Measurements from ENCODE around the gene ANKRD52. TPM values are rescaled to one million over a fixed set of nuclear protein-coding genes. Genes with fewer than 3 reads are reported as not detected.

ANKRD52 gene
- polyA plus RNA-seq, 2 of the 4 experiments (the other 2 are of a cell fraction), result 26.1 to 48.7 TPM

DNA sequence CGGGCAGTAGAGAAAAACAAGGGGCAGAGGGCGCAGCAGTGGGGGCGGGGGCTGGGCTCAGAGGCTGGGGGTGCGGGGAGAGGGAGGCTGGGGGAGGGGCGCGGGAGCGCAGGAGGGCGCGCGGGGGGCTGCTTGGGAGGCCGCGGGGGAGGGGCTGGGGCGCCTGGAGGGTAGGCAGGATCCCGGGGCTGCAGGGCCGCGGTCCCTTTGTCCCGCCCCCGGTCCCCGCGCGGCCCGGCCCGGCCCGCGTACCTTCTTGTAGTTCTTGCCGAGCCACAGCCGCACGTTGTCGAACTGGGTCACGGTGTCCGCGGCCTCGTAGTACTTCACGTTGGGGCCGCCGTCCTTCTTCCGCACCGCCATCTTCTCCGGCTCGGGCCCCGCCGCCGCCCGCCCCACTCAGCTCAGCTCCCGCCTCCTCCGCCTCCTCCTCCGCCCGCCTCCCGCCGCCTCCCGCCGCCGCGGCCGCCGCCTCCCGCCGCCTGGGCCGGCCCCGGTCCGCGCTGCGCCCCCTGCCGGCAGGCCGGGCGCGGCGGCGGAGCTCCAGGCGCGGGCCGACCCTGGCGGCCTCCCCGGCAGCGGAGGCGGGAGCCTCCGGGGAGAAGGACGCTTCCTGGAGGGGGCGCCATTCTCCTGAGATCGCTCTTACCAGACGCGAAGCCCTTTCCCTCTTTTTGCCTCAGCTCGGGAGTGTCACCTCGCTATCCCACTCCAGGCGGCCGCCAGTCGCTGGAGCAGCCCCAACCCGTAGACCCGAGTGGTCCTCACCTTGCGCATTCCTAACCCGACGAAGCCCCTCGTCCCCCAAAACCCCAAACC is 68.9 kb downstream of the ANKRD52 start, which contains the start of gene SMARCC2:
SMARCC2 (minus strand) TSS at position 385 of the 819 bp plus-strand sequence; CDS start at position 363, 22 bp downstream.
- Histone ChIP-seq H3K4me2 (peak within 1 kb of the TSS; percentile 99), H3K4me3 (peak within 1 kb of the TSS; percentile 81), H3K27ac (peak within 1 kb of the TSS; percentile 93 to 99), H3K4me1 (peaks cover 13% of the 10 kb centered on the region), H3K9me3 (no peaks in the 10 kb centered on the region)
- WGBS (ENCODE audit: missing lambda C conversion rate), result 2% methylated on average over 44 of the region's 93 CpGs
- TF ChIP-seq, protein P1, sequence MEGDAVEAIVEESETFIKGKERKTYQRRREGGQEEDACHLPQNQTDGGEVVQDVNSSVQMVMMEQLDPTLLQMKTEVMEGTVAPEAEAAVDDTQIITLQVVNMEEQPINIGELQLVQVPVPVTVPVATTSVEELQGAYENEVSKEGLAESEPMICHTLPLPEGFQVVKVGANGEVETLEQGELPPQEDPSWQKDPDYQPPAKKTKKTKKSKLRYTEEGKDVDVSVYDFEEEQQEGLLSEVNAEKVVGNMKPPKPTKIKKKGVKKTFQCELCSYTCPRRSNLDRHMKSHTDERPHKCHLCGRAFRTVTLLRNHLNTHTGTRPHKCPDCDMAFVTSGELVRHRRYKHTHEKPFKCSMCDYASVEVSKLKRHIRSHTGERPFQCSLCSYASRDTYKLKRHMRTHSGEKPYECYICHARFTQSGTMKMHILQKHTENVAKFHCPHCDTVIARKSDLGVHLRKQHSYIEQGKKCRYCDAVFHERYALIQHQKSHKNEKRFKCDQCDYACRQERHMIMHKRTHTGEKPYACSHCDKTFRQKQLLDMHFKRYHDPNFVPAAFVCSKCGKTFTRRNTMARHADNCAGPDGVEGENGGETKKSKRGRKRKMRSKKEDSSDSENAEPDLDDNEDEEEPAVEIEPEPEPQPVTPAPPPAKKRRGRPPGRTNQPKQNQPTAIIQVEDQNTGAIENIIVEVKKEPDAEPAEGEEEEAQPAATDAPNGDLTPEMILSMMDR (IDR thresholded peaks at IDR 0.05), result peak; percentile 99
- TF ChIP-seq, protein P2, sequence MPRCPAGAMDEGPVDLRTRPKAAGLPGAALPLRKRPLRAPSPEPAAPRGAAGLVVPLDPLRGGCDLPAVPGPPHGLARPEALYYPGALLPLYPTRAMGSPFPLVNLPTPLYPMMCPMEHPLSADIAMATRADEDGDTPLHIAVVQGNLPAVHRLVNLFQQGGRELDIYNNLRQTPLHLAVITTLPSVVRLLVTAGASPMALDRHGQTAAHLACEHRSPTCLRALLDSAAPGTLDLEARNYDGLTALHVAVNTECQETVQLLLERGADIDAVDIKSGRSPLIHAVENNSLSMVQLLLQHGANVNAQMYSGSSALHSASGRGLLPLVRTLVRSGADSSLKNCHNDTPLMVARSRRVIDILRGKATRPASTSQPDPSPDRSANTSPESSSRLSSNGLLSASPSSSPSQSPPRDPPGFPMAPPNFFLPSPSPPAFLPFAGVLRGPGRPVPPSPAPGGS (IDR thresholded peaks at IDR 0.05), result no peak
- TF ChIP-seq JUN (IDR thresholded peaks at IDR 0.05), result peak; percentile 35 to 72; a peak in 4 of 5 replicates
- TF ChIP-seq POLR2A (IDR thresholded peaks at IDR 0.05; ENCODE audit: low read length), result peak; percentile 63
- peak; percentile 73 for TF ChIP-seq SMC3 (IDR thresholded peaks at IDR 0.05)
- peak; percentile 64; the same call in 1 of the 2 replicates for TF ChIP-seq MYC (IDR thresholded peaks at IDR 0.05; ENCODE audit: borderline replicate concordance, low read length)
- no peak for TF ChIP-seq KDM1A (IDR thresholded peaks at IDR 0.05; ENCODE audit: low read depth)
- TF ChIP-seq RAD21 (conservative IDR thresholded peaks at IDR 0.05 in 1 of 2, IDR thresholded peaks at IDR 0.05 in 1 of 2), result peak; percentile 39 to 41; a peak in 3 of 5 replicates
- peak; percentile 98 for TF ChIP-seq ZFP36 (IDR thresholded peaks at IDR 0.05; ENCODE audit: borderline replicate concordance, partially characterized antibody)
- TF ChIP-seq, protein P3, sequence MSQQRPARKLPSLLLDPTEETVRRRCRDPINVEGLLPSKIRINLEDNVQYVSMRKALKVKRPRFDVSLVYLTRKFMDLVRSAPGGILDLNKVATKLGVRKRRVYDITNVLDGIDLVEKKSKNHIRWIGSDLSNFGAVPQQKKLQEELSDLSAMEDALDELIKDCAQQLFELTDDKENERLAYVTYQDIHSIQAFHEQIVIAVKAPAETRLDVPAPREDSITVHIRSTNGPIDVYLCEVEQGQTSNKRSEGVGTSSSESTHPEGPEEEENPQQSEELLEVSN (IDR thresholded peaks at IDR 0.05; ENCODE audit: borderline replicate concordance, low read depth), result 0 out of 2 replicates have a peak, but pooled peaks have one; percentile 50
- TF ChIP-seq, protein P4, sequence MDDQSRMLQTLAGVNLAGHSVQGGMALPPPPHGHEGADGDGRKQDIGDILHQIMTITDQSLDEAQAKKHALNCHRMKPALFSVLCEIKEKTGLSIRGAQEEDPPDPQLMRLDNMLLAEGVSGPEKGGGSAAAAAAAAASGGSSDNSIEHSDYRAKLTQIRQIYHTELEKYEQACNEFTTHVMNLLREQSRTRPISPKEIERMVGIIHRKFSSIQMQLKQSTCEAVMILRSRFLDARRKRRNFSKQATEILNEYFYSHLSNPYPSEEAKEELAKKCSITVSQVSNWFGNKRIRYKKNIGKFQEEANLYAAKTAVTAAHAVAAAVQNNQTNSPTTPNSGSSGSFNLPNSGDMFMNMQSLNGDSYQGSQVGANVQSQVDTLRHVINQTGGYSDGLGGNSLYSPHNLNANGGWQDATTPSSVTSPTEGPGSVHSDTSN (IDR thresholded peaks at IDR 0.05), result peak; percentile 29; the same call in 1 of the 2 replicates
- TF ChIP-seq, protein P5, sequence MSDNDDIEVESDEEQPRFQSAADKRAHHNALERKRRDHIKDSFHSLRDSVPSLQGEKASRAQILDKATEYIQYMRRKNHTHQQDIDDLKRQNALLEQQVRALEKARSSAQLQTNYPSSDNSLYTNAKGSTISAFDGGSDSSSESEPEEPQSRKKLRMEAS (IDR thresholded peaks at IDR 0.05), result peak; percentile 49; the same call in 1 of the 2 replicates
- TF ChIP-seq, protein P6, sequence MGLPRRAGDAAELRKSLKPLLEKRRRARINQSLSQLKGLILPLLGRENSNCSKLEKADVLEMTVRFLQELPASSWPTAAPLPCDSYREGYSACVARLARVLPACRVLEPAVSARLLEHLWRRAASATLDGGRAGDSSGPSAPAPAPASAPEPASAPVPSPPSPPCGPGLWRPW (IDR thresholded peaks at IDR 0.05), result no peak
- peak; percentile 91 to 92 for DNase-seq (ENCODE audit: low read depth in 1 of 2, low spot score in 1 of 2)
- CTCF ChIA-PET, result interaction anchor here (0.6 to 6.8 kb wide), 68 partner anchors 9 to 1327 kb away, joined by 3 to 204 read pairs (median 6); partner anchors contain the start of genes ANKRD52, CNPY2, COQ10A and CS
- POLR2A ChIA-PET, result interaction anchor here (0.6 to 1.7 kb wide), 13 partner anchors 14 to 275 kb away, joined by 3 to 36 read pairs (median 5); partner anchors contain the start of genes ANKRD52, CNPY2, ESYT1 and MYL6
- FAIRE-seq, result no peak
- peak; percentile 83 to 91 for ATAC-seq

DNA sequence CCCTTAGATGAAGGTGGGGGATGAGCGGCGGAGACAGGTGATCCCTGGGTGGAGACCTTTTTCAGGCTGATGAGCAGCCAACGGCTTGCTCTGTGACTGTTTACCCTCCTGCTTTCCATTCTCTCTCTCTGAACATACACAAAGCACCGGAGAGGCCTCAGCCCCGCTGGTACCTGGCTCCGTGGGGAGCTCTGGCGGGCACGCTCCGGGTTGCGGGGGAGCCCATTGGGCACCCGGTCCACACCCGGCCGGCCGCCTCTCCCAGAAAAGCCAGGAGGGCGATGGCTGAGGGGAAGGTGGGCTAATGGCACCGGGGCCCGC is 69.4 kb downstream of the ANKRD52 start:
- H3K4me1 ChIP-seq, result peaks cover 13% of the 10 kb centered on the region
- POLR2A ChIA-PET, result interaction anchor here (1.3 to 1.7 kb wide), 7 partner anchors 30 to 127 kb away, joined by 3 to 36 read pairs (median 12); partner anchors contain the start of genes CNPY2, ESYT1, MYL6 and MYL6B
- no peaks in the 10 kb centered on the region for H3K9me3 ChIP-seq
- peak overlapping the region; percentile 99 for H3K4me2 ChIP-seq
- CTCF ChIA-PET, result interaction anchor here (0.7 to 6.8 kb wide), 31 partner anchors 9 to 371 kb away, joined by 3 to 204 read pairs (median 9); partner anchors contain the start of genes ANKRD52, ESYT1, MYL6 and ORMDL2
- DNase-seq (ENCODE audit: low read depth in 1 of 2, low spot score in 1 of 2) (no peak), ATAC-seq (peak; percentile 1 to 5; a peak in 3 of 6 replicates), FAIRE-seq (no peak)
- no peak for TF ChIP-seq CHD4 (IDR thresholded peaks at IDR 0.05; ENCODE audit: borderline replicate concordance)
- no peak for TF ChIP-seq FOSB (CRISPR knock-in tag; IDR thresholded peaks at IDR 0.05)
- TF ChIP-seq MAFK (IDR thresholded peaks at IDR 0.05; ENCODE audit: partially characterized antibody), result no peak
- no peak for TF ChIP-seq ZNF302 (CRISPR knock-in tag; IDR thresholded peaks at IDR 0.05)
- no peak for TF ChIP-seq POLR2AphosphoS2 (conservative IDR thresholded peaks at IDR 0.05; ENCODE audit: low read length)
- peak overlapping the region; percentile 93 to 99 for H3K27ac ChIP-seq
- WGBS (ENCODE audit: missing lambda C conversion rate), result 5% methylated on average over 14 of the region's 17 CpGs
- H3K4me3 ChIP-seq, result peak overlapping the region; percentile 81

All from A549 (cell line).